Stimulated activated CD8-positive, alpha-beta memory T cell treated with anti-CD3 and anti-CD28 coated beads, Interleukin-7, amount 100 ng/mL, for 1 hour (primary cell): ENCODE measurements around the gene PSMB10.
"Not testable (repeated sequence)": the region's sequence is repeated elsewhere in the genome, so short reads cannot be mapped to it uniquely, and the experiment has no call there.

Experiments
- DNase-seq, 2 donors: peaks; one replicate each; pipeline ENCODE4 v3.0.0-alpha.2; 2020; ENCODE audit warnings: low read depth in 2 of 2

The PSMB10 gene

GRCh38 chr16:67942200-67942509 is 5.5 kb upstream of the PSMB10 start:
- no peak for DNase-seq

GRCh38 chr16:67941469-67942199 is 5.0 kb upstream of the PSMB10 start:
- DNase-seq, result no peak

GRCh38 chr16:67940446-67941089 is 3.9 kb upstream of the PSMB10 start:
- DNase-seq, result no peak

- no peak for DNase-seq
Observed at GRCh38 chr16:67939507-67940445, 3.1 kb upstream of the PSMB10 start.

GRCh38 chr16:67937713-67938112 is 1.1 kb upstream of the PSMB10 start:
- DNase-seq, result not testable (repeated sequence)

GRCh38 chr16:67936880-67937605 is 393 bp upstream of the PSMB10 start:
- DNase-seq, result peak in 1 of 2 donors; percentile 43

GRCh38 chr16:67935402-67936123 is 1.1 kb downstream of the PSMB10 start:
- DNase-seq, result peak; percentile 78 to 80

- DNase-seq, result no peak
Observed at GRCh38 chr16:67935101-67935401, 1.6 kb downstream of the PSMB10 start.

GRCh38 chr16:67934306-67935100 is 2.1 kb downstream of the PSMB10 start:
- no peak for DNase-seq

- no peak for DNase-seq
Observed at GRCh38 chr16:67933805-67934204, 2.8 kb downstream of the PSMB10 start.

- DNase-seq, result no peak
Observed at GRCh38 chr16:67932462-67932840, 4.2 kb downstream of the PSMB10 start.

- DNase-seq, result no peak
Observed at GRCh38 chr16:67931712-67932461, 4.8 kb downstream of the PSMB10 start, which contains the start of gene CTRL. CTRL (minus strand) TSS chr16:67931862; CDS start chr16:67931852, 10 bp downstream.

- DNase-seq, result no peak
Observed at GRCh38 chr16:67930678-67931211, 5.9 kb downstream of the PSMB10 start.

GRCh38 chr16:67930191-67930590 is 6.5 kb downstream of the PSMB10 start:
- no peak for DNase-seq

- peak; percentile 44 to 55 for DNase-seq
Observed at GRCh38 chr16:67928561-67929364, 7.9 kb downstream of the PSMB10 start.

GRCh38 chr16:67928147-67928546 is 8.5 kb downstream of the PSMB10 start:
- DNase-seq, result no peak

GRCh38 chr16:67927131-67927941 is 9.3 kb downstream of the PSMB10 start:
- DNase-seq, result no peak
